ENCODE measurements around the gene RBM38.

DNA sequence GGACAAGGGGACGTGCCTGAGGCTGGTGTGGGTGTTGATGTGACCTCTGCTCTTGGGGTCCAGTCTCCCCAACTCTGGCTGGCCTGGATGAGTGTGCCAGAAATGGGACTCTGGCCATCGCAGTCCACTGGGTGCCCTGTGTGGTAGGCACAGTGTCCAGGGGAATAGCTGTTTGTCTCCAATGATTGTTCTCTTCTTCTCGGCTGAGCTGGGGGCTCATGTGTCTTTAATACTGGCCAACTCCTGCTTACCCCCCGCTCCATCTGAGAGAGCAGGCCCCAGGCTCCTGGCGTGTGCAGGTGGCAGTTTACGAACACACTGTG is 45.0 kb downstream of the RBM38 start:
- TF ChIP-seq, protein P1, sequence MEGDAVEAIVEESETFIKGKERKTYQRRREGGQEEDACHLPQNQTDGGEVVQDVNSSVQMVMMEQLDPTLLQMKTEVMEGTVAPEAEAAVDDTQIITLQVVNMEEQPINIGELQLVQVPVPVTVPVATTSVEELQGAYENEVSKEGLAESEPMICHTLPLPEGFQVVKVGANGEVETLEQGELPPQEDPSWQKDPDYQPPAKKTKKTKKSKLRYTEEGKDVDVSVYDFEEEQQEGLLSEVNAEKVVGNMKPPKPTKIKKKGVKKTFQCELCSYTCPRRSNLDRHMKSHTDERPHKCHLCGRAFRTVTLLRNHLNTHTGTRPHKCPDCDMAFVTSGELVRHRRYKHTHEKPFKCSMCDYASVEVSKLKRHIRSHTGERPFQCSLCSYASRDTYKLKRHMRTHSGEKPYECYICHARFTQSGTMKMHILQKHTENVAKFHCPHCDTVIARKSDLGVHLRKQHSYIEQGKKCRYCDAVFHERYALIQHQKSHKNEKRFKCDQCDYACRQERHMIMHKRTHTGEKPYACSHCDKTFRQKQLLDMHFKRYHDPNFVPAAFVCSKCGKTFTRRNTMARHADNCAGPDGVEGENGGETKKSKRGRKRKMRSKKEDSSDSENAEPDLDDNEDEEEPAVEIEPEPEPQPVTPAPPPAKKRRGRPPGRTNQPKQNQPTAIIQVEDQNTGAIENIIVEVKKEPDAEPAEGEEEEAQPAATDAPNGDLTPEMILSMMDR (IDR thresholded peaks at IDR 0.05) = no peak
- TF ChIP-seq POLR2A (IDR thresholded peaks at IDR 0.05) = no peak

Measured in thyroid gland (tissue), 4 donors.